ENCODE results near the gene HSPA14.

DNA sequence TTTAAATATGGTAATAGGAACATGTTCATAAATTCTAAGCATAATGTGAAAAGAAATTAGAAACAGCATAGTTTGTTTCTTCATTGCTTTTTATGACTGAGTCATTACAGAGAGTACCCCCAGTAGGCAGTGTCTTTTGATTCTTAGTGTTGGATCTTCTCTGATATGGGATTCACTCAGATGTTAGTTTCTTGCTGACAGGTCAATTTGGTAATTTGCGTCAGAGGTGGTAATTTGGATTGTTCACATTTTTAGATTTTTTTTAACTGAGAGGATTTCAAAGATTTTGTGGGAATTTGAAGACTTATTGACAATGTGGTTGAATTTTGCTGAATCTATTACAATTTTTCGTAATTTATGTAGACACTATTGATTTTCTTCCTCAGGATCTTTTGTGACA, 2.1 kb downstream of the HSPA14 start:
- no peak for TF ChIP-seq CTCF (IDR thresholded peaks at IDR 0.05; ENCODE audit: low read depth, low read length)
- TF ChIP-seq EZH2phosphoT487 (IDR thresholded peaks at IDR 0.05; ENCODE audit: low read depth), result no peak

Measured in OCI-LY3 (cell line).